ENCODE measurements around the gene RANBP17. TPM values are rescaled to one million over a fixed set of nuclear protein-coding genes. Genes with fewer than 3 reads are reported as not detected.

Gene RANBP17
- total and polyA plus RNA-seq, 2 of the 4 experiments (the other 2 are of a cell fraction): 8.2 to 29.0 TPM

DNA sequence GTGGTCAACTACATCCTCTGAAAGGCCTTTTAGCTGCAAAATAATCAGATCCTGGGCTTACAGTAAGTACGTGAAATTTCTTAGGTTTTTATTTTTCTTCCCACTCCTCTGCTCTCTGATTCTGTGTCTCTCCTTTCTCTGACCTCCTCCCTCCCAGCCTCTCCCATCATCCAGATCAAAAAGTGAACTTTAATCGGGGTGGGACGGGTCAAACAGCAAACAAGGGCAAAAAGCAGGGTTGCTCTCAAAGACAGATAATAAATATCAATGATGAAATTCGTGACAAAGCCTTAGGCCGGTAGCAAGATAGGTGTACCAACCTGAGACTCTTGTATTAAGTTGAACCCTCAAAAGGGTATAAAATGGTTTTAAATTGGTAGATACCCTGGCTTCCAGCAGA is 76.1 kb downstream of the RANBP17 start:
- no TSS peak for BruUV-seq (replicated peaks)
- H3K4me2 ChIP-seq (ENCODE audit: low read depth, low read length): no peak overlapping the region
- H3K27me3 ChIP-seq (ENCODE audit: control insufficient read depth, insufficient read depth, low read length): no peaks in the 10 kb centered on the region
- H3K4me3 ChIP-seq (ENCODE audit: insufficient read depth, low read depth, low read length): no peak overlapping the region
- no CpG with 5 or more reads among the region's 5 CpGs for WGBS, 2 experiments (ENCODE audit: extremely low coverage in 2 of 2, insufficient read length in 1 of 2)
- no peak for DNase-seq
- H4K8ac ChIP-seq (ENCODE audit: low read depth in 2 of 2, low read length in 2 of 2): no peak overlapping the region
- H2BK20ac ChIP-seq (ENCODE audit: low read depth, low read length): no peak overlapping the region
- no peak overlapping the region for H4K91ac ChIP-seq (ENCODE audit: insufficient read depth, low read depth, low read length)
- no peak overlapping the region for H2AK9ac ChIP-seq (replicated peaks; ENCODE audit: low read depth, low read length, poor library complexity)
- no peak overlapping the region for H3K23ac ChIP-seq (ENCODE audit: low read depth, low read length)
- no peak overlapping the region for H3K9ac ChIP-seq (ENCODE audit: low read depth, low read length)
- H2AFZ ChIP-seq (replicated peaks; ENCODE audit: low read length, poor library complexity): no peak overlapping the region
- ChIA-PET POLR2A (ENCODE audit: unreplicated experiment) (no interaction called here), CTCF (interaction anchor here (1.1 kb wide), 1 partner anchor 10 kb away, joined by 4 read pairs; no protein-coding TSS in a partner anchor)
- H3K14ac ChIP-seq (replicated peaks; ENCODE audit: low read depth, low read length): no peak overlapping the region
- no peak overlapping the region for H3K56ac ChIP-seq (ENCODE audit: extremely low read depth, insufficient read depth, low read length)
- peaks cover 4% of the 10 kb centered on the region for H3K36me3 ChIP-seq (ENCODE audit: control insufficient read depth, insufficient read depth, low read length)
- dilution Hi-C loops (cut with HindIII; ENCODE audit: low sequenced_read_pairs, unreplicated experiment) (no loop called here), in situ Hi-C loops (cut with MboI; ENCODE audit: low sequenced_read_pairs) (no loop called here), intact Hi-C loops (cut with micrococcal nuclease) (loop anchor here (5.0 kb wide), 1 partner anchor 34 kb away; no protein-coding TSS in a partner anchor)
- no peaks in the 10 kb centered on the region for H3K9me3 ChIP-seq (ENCODE audit: control insufficient read depth, insufficient read depth, low read length)
- no peak overlapping the region for H3K4ac ChIP-seq (ENCODE audit: low read depth, low read length)
- H3K79me1 ChIP-seq (ENCODE audit: low read depth in 1 of 2, low read length in 2 of 2): no peaks in the 10 kb centered on the region
- H4K20me1 ChIP-seq (ENCODE audit: insufficient read depth, low read length): no peaks in the 10 kb centered on the region
- no peak for ATAC-seq (ENCODE audit: low read depth)
- no peak overlapping the region for H2AK5ac ChIP-seq (ENCODE audit: low read depth, low read length)
- H2BK5ac ChIP-seq (ENCODE audit: low read depth, low read length, poor library complexity, severe bottlenecking): no peak overlapping the region
- no peak for TF ChIP-seq SMC3 (IDR thresholded peaks at IDR 0.05; ENCODE audit: low read depth, low read length)
- TF ChIP-seq, protein P1, sequence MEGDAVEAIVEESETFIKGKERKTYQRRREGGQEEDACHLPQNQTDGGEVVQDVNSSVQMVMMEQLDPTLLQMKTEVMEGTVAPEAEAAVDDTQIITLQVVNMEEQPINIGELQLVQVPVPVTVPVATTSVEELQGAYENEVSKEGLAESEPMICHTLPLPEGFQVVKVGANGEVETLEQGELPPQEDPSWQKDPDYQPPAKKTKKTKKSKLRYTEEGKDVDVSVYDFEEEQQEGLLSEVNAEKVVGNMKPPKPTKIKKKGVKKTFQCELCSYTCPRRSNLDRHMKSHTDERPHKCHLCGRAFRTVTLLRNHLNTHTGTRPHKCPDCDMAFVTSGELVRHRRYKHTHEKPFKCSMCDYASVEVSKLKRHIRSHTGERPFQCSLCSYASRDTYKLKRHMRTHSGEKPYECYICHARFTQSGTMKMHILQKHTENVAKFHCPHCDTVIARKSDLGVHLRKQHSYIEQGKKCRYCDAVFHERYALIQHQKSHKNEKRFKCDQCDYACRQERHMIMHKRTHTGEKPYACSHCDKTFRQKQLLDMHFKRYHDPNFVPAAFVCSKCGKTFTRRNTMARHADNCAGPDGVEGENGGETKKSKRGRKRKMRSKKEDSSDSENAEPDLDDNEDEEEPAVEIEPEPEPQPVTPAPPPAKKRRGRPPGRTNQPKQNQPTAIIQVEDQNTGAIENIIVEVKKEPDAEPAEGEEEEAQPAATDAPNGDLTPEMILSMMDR (conservative IDR thresholded peaks at IDR 0.05; ENCODE audit: low read depth, low read length): no peak
- no peak for TF ChIP-seq MXI1 (IDR thresholded peaks at IDR 0.05; ENCODE audit: borderline replicate concordance, low read depth, low read length)
- TF ChIP-seq RCOR1 (IDR thresholded peaks at IDR 0.05; ENCODE audit: insufficient replicate concordance, low read length): no peak
- TF ChIP-seq FOS (IDR thresholded peaks at IDR 0.05; ENCODE audit: low read depth, low read length): no peak
- no peak for TF ChIP-seq NFE2L2 (IDR thresholded peaks at IDR 0.05; ENCODE audit: low read depth, low read length)
- no peak overlapping the region for H4K5ac ChIP-seq (ENCODE audit: low read depth, low read length)
- H3K18ac ChIP-seq (ENCODE audit: low read depth, low read length): no peak overlapping the region
- no peak overlapping the region for H3K27ac ChIP-seq (ENCODE audit: insufficient read depth, low read length)
- H3K9me1 ChIP-seq (ENCODE audit: insufficient read depth, low read length): no peaks in the 10 kb centered on the region
- H2BK15ac ChIP-seq (ENCODE audit: low read depth, low read length): no peak overlapping the region
- no peaks in the 10 kb centered on the region for H3K4me1 ChIP-seq (ENCODE audit: control insufficient read depth, insufficient read depth, low read length)
- H2BK120ac ChIP-seq (ENCODE audit: low read depth, low read length): no peak overlapping the region

Data from IMR-90 (cell line).